Measurements from ENCODE around the gene GSTM4.
"Not testable (repeated sequence)": the region's sequence is repeated elsewhere in the genome, so short reads cannot be mapped to it uniquely, and the experiment has no call there.

The GSTM4 gene

GRCh38 chr1:109653306-109653705 lies 2.6 kb upstream of the GSTM4 start:
- DNase-seq (ENCODE audit: low spot score) = no peak
- TF ChIP-seq CTCF (IDR thresholded peaks at IDR 0.05; ENCODE audit: extremely low read depth, missing control alignments) = no peak

- TF ChIP-seq CTCF (IDR thresholded peaks at IDR 0.05; ENCODE audit: extremely low read depth, missing control alignments) = no peak
- no peak for DNase-seq (ENCODE audit: low spot score)
These were observed 1.4 kb upstream of the GSTM4 start for GRCh38 chr1:109654519-109654918.

DNA sequence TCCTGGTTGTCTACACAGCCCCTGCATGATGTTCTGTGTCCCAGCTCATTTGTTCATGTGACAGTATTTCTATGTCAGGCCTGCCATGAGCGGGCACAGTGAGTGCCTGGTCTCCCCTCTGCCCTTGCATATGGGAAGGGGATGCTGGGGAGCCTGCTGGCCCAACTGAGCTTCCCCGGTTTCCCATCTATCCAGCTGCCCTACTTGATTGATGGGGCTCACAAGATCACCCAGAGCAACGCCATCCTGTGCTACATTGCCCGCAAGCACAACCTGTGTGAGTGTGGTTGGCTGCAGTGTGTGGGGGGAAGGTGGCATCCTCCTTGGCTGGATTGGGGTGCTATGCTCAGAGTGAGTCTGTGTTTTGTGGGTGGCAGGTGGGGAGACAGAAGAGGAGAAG lies 1.5 kb downstream of the GSTM4 start:
- DNase-seq (ENCODE audit: low spot score) = no peak
- no peak for TF ChIP-seq CTCF (IDR thresholded peaks at IDR 0.05; ENCODE audit: extremely low read depth, missing control alignments)

DNA sequence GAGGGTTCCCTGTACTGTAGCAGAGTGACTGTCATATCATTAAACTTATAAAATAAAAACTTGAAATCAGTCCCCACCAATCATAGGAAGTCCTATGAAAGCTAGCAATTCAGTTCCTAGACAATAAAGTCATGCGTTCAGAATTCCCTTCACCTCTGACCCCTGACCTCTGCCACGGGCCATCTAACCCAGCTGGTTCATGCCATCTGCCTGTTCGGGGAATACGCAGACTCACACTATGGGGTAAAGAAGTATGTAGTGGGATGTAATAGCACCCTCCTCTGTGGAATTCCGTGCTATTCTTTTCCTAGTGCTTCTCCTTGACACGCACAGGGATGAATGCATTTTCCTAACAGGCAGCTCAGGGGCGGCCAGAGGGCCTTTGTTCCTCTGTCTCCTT lies 2.1 kb downstream of the GSTM4 start:
- DNase-seq (ENCODE audit: low spot score) = no peak

DNA sequence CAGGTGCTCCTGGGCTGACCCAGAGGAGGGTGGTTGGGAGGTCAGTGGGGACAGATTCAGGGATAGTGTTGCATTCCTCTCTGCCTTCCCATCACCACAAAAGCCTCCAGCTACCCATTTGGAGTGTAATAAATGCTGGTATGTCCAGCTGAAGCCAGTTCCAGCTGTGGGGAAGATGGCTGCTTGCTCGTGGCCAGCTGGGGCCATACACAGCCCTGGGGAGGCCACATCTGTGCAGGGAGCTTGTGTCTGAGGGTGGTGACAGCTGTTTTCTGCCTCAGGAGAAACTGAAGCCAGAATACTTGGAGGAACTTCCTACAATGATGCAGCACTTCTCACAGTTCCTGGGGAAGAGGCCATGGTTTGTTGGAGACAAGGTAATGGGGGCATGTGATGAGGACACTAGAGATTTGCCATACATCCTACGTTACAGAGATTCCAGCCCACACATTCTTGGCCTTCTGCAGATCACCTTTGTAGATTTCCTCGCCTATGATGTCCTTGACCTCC lies 2.7 kb downstream of the GSTM4 start:
- no peak for TF ChIP-seq CTCF (IDR thresholded peaks at IDR 0.05; ENCODE audit: extremely low read depth, missing control alignments)
- no peak for DNase-seq (ENCODE audit: low spot score)

More for the DNA sequence above, 2.1 kb downstream of the GSTM4 start:
- TF ChIP-seq CTCF (IDR thresholded peaks at IDR 0.05; ENCODE audit: extremely low read depth, missing control alignments) = no peak

DNA sequence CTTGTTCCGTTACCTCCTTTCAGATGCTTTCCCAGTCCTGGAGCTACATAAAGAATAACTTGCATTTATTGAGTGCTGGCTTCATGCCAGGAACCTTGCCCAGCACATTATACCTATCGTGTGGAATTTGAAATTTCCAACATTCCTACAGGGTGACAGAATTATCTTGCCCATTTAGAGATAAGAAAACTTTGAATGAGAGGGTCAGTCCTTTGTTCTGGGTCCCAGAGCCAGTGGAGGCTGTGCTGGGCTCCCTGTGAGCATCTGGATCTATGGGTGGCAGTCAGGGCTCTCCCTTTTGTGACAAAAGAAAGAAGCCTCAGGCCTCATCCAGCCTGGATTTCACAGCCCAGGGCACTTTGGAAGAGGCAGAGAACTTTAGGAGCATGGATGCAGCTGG lies 3.2 kb downstream of the GSTM4 start:
- no peak for TF ChIP-seq CTCF (IDR thresholded peaks at IDR 0.05; ENCODE audit: extremely low read depth, missing control alignments)
- DNase-seq (ENCODE audit: low spot score) = no peak

DNA sequence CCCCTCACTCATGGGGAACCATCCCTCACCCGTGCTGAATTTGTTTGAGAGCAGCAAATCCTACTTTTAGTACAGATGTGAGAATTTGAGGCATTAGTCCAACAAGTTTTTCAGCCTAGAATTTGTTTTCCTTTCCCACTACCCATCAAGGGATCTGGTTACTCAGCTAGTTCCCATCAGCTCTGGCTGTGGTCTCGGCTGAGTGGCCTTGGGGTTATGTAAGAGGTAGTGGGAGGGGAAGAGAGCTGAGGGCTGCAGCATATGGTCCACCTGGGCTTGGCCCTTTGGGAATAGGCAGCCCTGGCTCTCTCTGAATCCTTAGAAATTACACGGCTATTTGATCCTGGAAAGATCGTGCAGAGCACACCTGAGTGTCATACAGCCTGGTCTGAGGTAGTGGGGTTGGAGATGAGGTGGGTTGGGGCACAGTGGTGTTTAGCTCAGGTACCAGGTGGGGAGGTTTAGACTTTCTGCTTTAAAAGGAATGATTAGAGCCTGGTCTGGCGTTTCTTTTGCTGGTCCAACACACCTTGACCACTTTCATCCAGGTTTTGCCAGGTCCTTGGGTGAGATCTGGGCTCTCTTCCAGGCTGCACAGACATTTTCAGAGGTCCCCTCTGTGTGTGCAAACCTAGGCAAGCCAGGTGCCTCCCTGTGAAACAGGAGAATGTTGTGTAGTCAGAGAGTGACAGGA lies 4.2 kb downstream of the GSTM4 start:
- no peak for TF ChIP-seq CTCF (IDR thresholded peaks at IDR 0.05; ENCODE audit: extremely low read depth, missing control alignments)
- no peak for DNase-seq (ENCODE audit: low spot score)

- not testable (repeated sequence) for DNase-seq (ENCODE audit: low spot score)
These were observed 4.8 kb downstream of the GSTM4 start for GRCh38 chr1:109660691-109661026.

Data from GM20000 (cell line).